NCI-H510A (cell line): ENCODE data around the gene NFIA.

Experiments
- DNase-seq: peaks from one replicate; lab custom pipeline; 2025; lab: John Stamatoyannopoulos, UW

The NFIA gene

GRCh38 chr1:61130338-61131000 is 48.1 kb downstream of the NFIA start:
- DNase-seq = no peak

GRCh38 chr1:61131248-61131647 is 48.9 kb downstream of the NFIA start:
- no peak for DNase-seq

GRCh38 chr1:61131716-61132115 is 49.4 kb downstream of the NFIA start:
- DNase-seq = no peak

GRCh38 chr1:61132176-61132638 is 49.8 kb downstream of the NFIA start:
- no peak for DNase-seq

- no peak for DNase-seq
These were observed 50.4 kb downstream of the NFIA start for GRCh38 chr1:61132645-61133334.

- DNase-seq = no peak
These were observed 51.1 kb downstream of the NFIA start for GRCh38 chr1:61133335-61134019.

- DNase-seq = no peak
These were observed 52.9 kb downstream of the NFIA start for GRCh38 chr1:61135291-61135690.

- no peak for DNase-seq
These were observed 55.9 kb downstream of the NFIA start for GRCh38 chr1:61138305-61138704.

- no peak for DNase-seq
These were observed 56.8 kb downstream of the NFIA start for GRCh38 chr1:61138921-61139774.

GRCh38 chr1:61139775-61140549 is 57.6 kb downstream of the NFIA start:
- DNase-seq = no peak

GRCh38 chr1:61140778-61141177 is 58.4 kb downstream of the NFIA start:
- DNase-seq = no peak

- DNase-seq = peak; percentile 63
These were observed 59.1 kb downstream of the NFIA start for GRCh38 chr1:61141288-61142042.

- DNase-seq = no peak
These were observed 59.7 kb downstream of the NFIA start for GRCh38 chr1:61142043-61142440.

GRCh38 chr1:61142726-61143500 is 60.6 kb downstream of the NFIA start:
- DNase-seq = peak; percentile 85

GRCh38 chr1:61143821-61144424 is 61.6 kb downstream of the NFIA start:
- no peak for DNase-seq

GRCh38 chr1:61149010-61149860 is 66.9 kb downstream of the NFIA start:
- DNase-seq = no peak

GRCh38 chr1:61151565-61151964 is 69.2 kb downstream of the NFIA start:
- no peak for DNase-seq

- DNase-seq = no peak
These were observed 69.7 kb downstream of the NFIA start for GRCh38 chr1:61152066-61152465.
